ENCODE data around the gene HSD17B3. TPM values are rescaled to one million over a fixed set of nuclear protein-coding genes. Genes with fewer than 3 reads are reported as not detected.

Gene HSD17B3
- total and polyA plus RNA-seq, 11 donors, result 0.33 to 2.6 (median 1.0) TPM; not detected in 1

- H3K36me3 ChIP-seq, result no peaks in the 10 kb centered on the region
- WGBS, 4 donors, result 89 to 96% (median 91%) methylated on average over 2 of the region's 2 CpGs
- no peak for DNase-seq
- peaks cover 0 to 14% (median 12%) of the 10 kb centered on the region in 12 donors for H3K4me1 ChIP-seq
- no peaks in the 10 kb centered on the region for H3K9me3 ChIP-seq
- ATAC-seq, result no peak
- H3K27me3 ChIP-seq, result no peaks in the 10 kb centered on the region
- H3K4me3 ChIP-seq, result no peak overlapping the region
- TF ChIP-seq CTCF (IDR thresholded peaks at IDR 0.05) (no peak), POLR2A (IDR thresholded peaks at IDR 0.05) (no peak)
- H3K27ac ChIP-seq, result no peak overlapping the region
- intact Hi-C loops (cut with DNase I), result loop anchor here in 7 of 10 donors (5.0 to 10.0 kb wide), 3 partner anchors 87 to 437 kb away; no protein-coding TSS in a partner anchor
Observed at GRCh38 chr9:96230002-96230401, 72.0 kb downstream of the HSD17B3 start.

GRCh38 chr9:96222132-96222531, 79.8 kb downstream of the HSD17B3 start:
- ATAC-seq (no peak), DNase-seq (no peak)
- H3K4me3 ChIP-seq, result no peak overlapping the region
- 29 to 44% (median 32%) methylated on average over 2 of the region's 2 CpGs for WGBS, 4 donors
- intact Hi-C loops (cut with DNase I), result no loop called here
- H3K27me3 ChIP-seq, result peaks cover 0 to 33% (median 10%) of the 10 kb centered on the region in 9 donors
- TF ChIP-seq POLR2A (IDR thresholded peaks at IDR 0.05) (no peak), CTCF (IDR thresholded peaks at IDR 0.05) (peak in 9 of 12 donors; percentile 12 to 32 (median 27))
- H3K4me1 ChIP-seq, result peaks cover 0 to 28% (median 14%) of the 10 kb centered on the region in 12 donors
- no peak overlapping the region for H3K27ac ChIP-seq
- peaks cover 0 to 8% (median 0%) of the 10 kb centered on the region in 12 donors for H3K9me3 ChIP-seq
- H3K36me3 ChIP-seq, result no peaks in the 10 kb centered on the region

- Histone ChIP-seq H3K9me3 (peaks cover 0 to 8% (median 0%) of the 10 kb centered on the region in 12 donors), H3K4me3 (peak overlapping the region in 4 of 12 donors; percentile 3 to 48 (median 30)), H3K27me3 (peaks cover 0 to 44% (median 10%) of the 10 kb centered on the region in 9 donors), H3K36me3 (no peaks in the 10 kb centered on the region), H3K27ac (no peak overlapping the region), H3K4me1 (peaks cover 0 to 33% (median 15%) of the 10 kb centered on the region in 12 donors)
- 88 to 96% (median 92%) methylated on average over 2 of the region's 2 CpGs for WGBS, 4 donors
- ATAC-seq (no peak), DNase-seq (no peak)
- intact Hi-C loops (cut with DNase I), result loop anchor here in 8 of 10 donors (2.0 to 10.0 kb wide), 14 partner anchors 97 to 1538 kb away; no protein-coding TSS in a partner anchor
- TF ChIP-seq POLR2A (IDR thresholded peaks at IDR 0.05), result no peak
- TF ChIP-seq CTCF (IDR thresholded peaks at IDR 0.05), result peak in 1 of 12 donors; percentile 7
Observed at GRCh38 chr9:96219900-96220257, 82.1 kb downstream of the HSD17B3 start.

- no peaks in the 10 kb centered on the region for H3K36me3 ChIP-seq
- peaks cover 0 to 5% (median 0%) of the 10 kb centered on the region in 12 donors for H3K9me3 ChIP-seq
- TF ChIP-seq POLR2A (IDR thresholded peaks at IDR 0.05) (no peak), CTCF (IDR thresholded peaks at IDR 0.05) (peak; percentile 58 to 85 (median 74))
- peak overlapping the region in 10 of 12 donors; percentile 3 to 48 (median 20) for H3K4me3 ChIP-seq
- peaks cover 0 to 42% (median 10%) of the 10 kb centered on the region in 9 donors for H3K27me3 ChIP-seq
- intact Hi-C loops (cut with DNase I), result loop anchor here in 8 of 10 donors (2.0 to 10.0 kb wide), 14 partner anchors 98 to 1537 kb away; no protein-coding TSS in a partner anchor
- peak overlapping the region in 1 of 12 donors; percentile 6 for H3K27ac ChIP-seq
- 21 to 36% (median 29%) methylated on average over 43 to 81 of the region's 81 CpGs for WGBS, 4 donors
- ATAC-seq, result peak in 3 of 4 donors; percentile 22 to 47 (median 45)
- peaks cover 0 to 33% (median 15%) of the 10 kb centered on the region in 12 donors for H3K4me1 ChIP-seq
- DNase-seq, result peak; percentile 27 to 67 (median 52)
Observed at GRCh38 chr9:96219026-96219899, 82.7 kb downstream of the HSD17B3 start.

Data from heart left ventricle (tissue), 16 donors.